Glomerular visceral epithelial cell (primary cell): Measurements from ENCODE around the gene COMMD6.

Experiments
- DNase-seq: peaks from one replicate; pipeline ENCODE4 v3.0.0-alpha.2; 2016; ENCODE audit errors: extremely low spot score

The COMMD6 gene

GRCh38 chr13:75482820-75483079, 54.9 kb downstream of the COMMD6 start:
- no peak for DNase-seq

GRCh38 chr13:75482070-75482819, 55.4 kb downstream of the COMMD6 start, which contains the start of gene TBC1D4:
Gene TBC1D4 (minus strand): TSS chr13:75482169. CDS start chr13:75481767, 402 bp downstream.
- DNase-seq: peak; percentile 97

- DNase-seq: peak; percentile 42
These were observed 56.2 kb downstream of the COMMD6 start for GRCh38 chr13:75481176-75482069.

- DNase-seq: peak; percentile 68
These were observed 56.9 kb downstream of the COMMD6 start for GRCh38 chr13:75480671-75481175.

DNA sequence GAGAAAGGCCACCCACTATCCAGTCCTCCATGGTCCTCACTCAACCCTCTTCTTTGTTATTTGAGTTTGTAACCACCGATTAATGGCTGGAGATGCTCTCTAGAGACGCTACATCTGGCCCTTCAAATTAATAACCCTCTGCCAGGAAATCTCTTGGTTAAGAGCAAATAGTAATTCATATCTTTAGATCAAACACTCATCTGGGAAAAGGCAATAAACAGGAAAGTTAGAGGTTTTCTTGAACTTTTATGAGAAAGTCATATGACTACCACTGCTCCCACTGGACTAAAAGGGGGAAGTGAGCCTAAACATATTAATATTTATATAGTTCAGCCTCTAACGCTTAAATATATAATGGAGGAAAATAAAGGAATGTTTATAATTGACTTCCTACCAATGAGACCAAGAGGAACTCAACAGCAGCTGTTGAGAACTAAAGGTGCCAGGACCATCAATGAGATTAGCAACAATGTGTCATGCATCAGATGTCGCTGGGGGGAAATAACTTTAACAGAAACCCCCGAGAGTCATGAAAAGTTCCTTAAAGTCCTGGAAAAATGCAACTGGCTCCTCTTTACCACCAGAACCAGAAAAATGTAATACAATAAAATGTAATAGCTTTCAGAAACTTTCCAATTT, 58.4 kb downstream of the COMMD6 start:
- DNase-seq: no peak

DNA sequence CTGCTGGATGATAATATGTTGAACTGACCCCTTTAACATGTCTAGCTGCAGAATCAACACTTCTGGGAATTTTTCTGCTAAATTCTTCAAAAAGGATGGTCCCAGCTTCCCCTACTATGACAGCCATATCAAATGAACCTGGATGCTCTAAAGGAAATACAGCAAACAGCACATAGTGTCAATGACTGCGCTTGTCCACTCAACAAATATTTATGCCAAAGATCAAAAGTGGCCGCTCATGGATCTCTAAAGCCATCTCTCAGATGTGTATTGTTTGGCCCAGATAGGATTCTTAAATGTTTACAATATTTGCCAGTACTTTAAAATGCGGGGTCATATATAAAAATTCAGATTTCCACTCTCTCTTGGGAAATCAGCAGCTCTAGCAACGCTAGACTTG, 59.0 kb downstream of the COMMD6 start:
- DNase-seq: no peak
